GM21786 (cell line): Measurements from ENCODE around the gene GALNT18.

Experiments used
- ATAC-seq: cut with Tn5 transposase; IDR thresholded peaks from one replicate; pipeline ENCODE4 v1.9.1; 2021; ENCODE audit not compliant: unreplicated experiment

Gene GALNT18

GRCh38 chr11:11569936-11570491 is 51.8 kb downstream of the GALNT18 start:
- ATAC-seq: no peak

DNA sequence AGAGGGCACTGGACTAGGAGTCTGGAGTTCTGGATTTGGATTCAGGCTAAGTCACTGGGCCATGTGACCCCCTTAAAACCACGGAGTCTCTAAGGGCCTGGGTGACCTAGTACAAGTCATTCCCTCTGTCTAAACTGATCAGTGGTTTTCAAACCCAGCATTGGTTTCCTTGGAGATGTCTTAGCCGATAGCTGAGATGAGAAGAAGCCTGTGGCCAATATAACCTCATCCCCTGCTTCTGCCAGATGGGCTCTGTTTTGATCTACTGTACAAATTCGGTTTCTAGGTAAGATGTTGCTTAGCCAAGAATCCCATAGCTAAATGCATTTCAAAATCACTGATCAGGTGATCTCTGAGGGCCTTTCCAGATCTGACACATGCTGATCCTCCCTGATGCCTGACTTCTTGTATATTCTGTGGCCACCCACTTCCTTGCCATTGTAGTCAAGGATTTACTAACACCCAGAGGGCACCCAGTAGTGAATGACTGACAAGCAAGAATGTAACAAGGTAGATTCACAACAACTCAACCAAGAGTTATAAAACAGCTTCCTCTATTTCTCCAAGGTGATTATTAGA is 53.1 kb downstream of the GALNT18 start:
- ATAC-seq: no peak

- peak; percentile 42 for ATAC-seq
These were observed 53.7 kb downstream of the GALNT18 start for GRCh38 chr11:11567936-11568650.

DNA sequence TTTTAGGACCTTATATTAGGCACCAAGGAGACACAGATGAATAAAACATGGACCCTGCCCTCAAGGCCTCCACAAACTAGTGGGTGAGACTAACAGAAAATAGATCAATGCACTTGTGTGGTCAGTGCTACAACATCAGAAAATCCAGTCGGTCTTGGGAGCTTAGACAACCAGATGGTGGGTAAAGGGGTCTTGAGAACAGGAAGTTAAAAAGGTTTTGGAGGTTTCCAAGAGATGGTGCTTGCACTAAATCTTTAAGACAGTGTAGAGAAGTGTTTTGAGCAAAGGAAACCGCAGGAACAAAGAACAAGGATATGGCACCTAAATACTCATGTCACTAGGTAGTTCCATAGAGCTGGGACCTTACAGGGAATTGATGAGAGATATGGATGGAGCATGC is 56.2 kb downstream of the GALNT18 start:
- ATAC-seq: no peak

- no peak for ATAC-seq
These were observed 58.4 kb downstream of the GALNT18 start for GRCh38 chr11:11563200-11563975.

- ATAC-seq: no peak
These were observed 59.8 kb downstream of the GALNT18 start for GRCh38 chr11:11561991-11562390.

DNA sequence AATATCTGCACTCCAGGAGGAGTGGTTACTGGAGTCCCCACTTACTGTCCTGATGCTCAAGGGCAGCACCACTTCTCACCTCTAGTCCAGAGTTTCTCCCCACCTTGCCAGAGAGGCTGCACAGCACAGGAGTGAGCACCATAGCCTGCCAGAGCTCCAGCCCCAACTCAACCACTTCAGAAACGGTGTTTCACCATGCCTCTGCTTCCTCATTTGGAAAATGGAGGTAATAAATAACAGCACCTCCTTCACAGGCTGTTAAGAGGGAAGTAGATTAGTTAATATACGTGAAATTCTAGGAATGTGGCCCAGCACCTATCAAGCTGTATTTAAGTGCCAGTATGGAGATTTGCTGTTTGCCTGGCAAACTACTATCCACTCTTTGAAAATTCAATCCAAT is 63.0 kb downstream of the GALNT18 start:
- no peak for ATAC-seq

DNA sequence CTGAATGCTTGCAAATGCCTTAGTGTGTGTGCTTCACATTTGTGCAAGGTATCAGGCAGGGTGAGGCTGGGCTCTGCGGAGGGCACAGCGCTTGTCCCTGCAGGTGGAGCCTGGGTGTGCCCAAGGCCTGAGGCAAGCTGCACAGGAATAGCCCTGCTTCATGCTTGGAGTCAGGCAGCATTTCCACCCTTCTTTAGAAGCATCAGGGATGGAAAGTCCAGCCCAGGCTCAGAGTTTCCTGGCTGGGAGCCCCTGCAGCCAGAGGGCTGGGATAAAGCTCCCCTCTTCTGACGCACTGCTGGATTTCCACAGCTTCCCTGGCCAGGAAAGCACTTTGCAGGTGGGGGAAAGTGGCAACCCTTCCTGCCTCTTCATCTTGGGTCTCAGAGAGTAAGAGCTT is 63.4 kb downstream of the GALNT18 start:
- ATAC-seq: no peak

DNA sequence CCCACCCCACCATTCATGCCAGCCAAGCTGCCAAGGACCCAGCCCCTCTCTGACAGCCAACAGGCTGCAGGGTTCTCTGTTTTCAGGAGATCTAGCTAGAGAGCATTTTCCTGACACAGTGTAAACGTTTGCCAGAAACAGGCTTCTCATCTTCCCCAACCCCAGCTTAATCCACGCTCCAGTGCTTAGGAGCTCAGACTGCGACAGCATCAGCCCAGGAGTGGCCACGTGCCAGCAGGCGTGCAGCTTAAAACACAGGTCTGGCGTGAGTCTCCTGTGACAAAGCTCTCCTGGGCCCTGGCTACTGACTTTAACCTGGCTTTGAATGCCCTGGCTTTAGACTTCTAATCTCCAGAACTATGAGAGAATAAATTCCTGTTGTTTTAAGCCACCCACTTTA is 66.6 kb downstream of the GALNT18 start:
- ATAC-seq: no peak

DNA sequence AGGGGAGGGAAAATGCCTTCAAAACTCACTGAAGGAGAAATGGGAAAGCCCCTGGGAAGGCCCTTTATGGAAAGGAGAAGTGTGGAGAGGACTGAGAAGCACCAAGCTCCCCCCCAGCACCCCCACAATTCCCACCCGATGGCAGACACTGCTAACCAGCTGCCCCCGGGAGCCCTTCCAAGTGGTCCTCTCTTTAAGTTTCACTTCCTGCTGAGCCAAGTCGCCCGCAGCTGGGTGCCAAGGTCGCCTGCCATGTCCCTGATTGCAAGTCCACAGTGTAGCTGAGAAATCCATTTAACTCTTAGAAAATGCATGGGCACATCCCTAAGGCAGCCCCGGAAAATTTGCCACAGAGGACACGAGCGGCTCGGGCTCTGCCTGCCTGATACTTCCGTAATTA is 68.2 kb downstream of the GALNT18 start:
- no peak for ATAC-seq

GRCh38 chr11:11552529-11553087 is 69.2 kb downstream of the GALNT18 start:
- ATAC-seq: no peak

DNA sequence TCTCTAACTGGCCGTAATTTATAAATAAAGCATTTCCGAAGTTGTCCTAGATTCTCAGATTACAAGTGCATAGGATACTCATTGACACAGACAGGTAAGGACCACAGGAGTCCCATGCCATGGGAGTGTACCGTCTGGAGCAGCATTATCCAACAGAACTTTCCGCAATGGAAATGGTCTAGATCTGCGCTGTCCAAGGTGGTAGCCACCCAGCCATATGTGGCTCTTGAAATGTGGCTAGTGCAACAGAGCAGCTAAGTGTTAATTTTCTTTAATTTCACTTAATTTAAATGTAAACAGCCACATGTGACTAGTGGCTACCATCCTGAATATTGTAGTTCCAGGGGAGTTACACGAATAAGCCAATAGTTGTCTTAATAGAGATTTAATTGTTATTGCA is 71.3 kb downstream of the GALNT18 start:
- no peak for ATAC-seq

DNA sequence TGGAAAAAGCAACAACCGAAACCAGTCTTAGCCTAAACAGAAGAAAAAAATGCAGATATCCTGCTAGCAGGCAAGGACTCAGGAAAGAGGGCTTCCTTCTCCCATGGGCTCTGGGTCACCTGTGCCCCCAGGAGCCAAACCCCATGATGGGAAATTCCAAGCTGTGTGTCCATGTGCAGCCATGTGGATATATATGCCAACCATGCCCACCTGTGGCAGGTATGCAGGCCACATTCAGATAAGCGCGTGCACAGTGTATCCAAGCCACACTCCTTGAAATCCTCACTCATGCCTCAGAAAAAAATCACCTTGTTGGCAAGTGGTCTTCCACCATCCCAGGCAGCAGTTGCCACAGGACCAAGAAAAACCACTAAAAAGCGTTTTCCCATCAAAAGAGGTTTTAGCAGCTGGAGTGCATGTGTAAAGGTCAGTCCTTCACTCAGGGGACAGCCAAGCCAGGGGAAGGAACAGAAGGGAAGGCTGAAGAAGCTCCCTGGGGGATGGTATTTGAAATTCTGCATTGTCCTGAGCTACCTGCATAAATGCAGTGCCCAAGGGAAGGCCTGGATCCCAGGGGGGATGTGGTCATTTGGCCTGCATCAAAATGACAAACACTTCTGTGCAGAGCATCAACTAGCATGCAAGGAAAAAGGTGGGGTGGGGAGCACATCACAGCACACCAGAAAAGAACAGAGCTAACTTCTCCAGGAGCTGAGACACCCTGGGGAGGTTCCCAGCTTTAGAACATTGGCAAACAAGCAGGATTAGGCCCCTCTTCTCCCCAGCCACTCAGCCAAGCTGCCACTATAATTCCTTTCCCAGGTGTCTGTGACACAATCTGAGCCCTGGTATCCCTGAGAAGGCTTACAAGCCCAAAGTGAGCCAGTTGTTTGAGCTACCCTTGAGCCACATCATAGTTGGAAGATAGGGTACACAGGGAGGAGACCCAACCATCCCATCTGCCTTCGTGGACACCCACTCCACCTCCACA is 76.2 kb downstream of the GALNT18 start:
- ATAC-seq: no peak

GRCh38 chr11:11543656-11544055 is 78.1 kb downstream of the GALNT18 start:
- ATAC-seq: no peak

GRCh38 chr11:11540157-11540556 is 81.6 kb downstream of the GALNT18 start:
- ATAC-seq: no peak

DNA sequence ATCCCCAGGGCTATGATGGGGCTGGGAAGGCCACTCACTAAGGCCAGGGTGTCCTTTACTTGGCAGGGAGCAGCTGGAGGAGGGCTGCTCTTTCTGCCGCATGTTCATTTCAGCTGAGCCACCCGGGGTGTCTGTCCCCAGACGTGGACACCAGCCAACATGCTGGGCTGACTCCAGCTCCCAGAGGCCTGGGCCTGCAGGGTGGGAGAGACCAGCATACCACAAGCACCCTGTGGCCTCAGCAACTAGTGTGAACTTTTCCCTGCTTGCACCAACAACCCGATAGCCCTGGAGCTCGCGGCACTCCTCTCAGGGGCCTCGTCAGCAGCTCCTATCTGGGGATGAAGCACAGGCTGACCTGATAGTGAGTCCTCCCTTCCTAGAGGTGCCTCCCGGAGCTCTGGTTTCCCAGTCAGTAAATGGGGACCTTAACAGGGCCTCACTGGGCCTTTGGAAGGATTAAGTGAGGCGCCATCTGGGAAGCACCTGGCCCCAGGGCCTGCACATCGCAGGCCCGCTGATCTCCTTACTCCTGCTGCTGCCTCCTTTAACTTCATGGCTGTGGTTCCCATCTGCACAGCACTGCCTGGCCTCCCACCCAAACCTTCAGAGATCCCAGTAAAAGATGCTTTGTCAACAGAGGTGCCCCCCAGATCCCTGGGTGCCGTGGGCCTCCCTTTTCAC is 83.4 kb downstream of the GALNT18 start:
- no peak for ATAC-seq

DNA sequence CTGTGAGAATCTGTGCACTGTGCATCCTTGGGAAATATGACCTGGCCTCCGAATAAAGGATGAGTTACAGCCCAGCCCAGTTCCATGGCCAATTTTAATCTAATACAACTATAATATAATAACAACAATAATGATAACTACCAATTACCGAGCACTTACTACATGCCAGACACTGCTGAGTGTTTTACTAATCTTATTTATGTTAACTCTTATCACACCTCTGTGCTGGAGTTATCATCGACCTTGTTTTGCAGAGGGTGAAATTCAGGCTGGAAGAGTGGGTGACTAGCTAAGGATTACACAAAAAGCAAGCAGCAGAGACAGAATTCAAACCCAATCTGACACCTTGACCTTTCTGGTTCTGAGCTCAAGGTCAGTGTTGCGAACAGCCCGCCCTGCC is 83.9 kb downstream of the GALNT18 start:
- ATAC-seq: no peak

DNA sequence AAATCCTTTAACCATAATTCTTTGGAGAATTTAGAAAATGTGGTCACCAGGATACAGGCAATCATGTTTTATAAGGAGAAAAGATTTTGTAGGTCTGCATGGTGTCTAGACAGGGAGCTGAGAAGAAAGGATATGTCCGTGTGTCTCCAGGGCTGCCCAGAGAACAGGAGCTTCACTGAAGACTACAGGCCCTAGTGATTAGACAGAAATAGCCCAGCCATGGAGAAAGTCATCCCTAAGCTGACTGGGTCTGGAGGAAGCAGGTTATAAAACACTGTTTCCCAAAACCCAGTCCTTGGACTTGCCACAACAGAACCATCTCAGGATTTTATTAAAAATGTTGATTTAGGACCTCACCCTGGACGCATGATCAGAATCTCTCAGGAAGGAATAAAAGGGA is 84.4 kb downstream of the GALNT18 start:
- no peak for ATAC-seq

DNA sequence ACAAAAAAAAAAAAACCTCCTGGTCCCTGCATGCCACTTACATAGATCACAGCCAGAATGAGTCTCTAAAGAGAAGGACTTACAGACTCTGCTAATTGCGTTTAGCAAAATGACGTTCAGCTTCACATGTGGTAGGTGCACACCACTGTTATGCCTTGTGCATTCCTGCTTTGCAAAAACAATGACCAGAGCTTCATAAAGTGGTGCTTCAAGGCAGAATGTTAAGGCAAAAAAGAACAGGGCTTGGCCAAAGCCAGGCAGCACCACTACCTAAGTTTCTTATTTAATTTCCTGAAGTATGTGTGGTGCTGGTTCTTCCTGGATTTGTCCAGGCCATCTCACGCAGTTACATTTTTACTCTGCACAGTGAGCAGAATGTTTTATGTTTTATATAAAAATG is 85.2 kb downstream of the GALNT18 start:
- ATAC-seq: no peak

DNA sequence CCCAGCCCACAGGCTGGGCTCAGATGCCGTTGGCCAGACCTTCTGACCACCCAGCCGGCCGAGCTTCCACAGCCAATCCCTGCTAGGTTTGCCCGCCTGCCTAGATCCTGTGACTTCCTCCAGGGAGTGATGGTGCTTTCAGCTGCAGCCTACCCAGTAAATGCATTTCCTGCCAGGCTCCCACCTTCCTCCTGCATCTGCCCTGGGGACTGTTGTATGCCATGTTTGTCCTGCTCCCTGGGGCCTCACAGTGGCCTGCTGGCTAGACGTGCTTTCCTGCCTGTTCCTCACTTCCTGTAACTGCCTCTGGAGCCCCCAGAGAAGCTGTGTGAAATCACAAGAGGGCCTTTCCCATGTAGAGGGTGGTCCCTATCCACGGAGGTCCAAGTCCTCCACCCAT is 86.2 kb downstream of the GALNT18 start:
- no peak for ATAC-seq
